NCI-H146 (cell line): ENCODE measurements around the gene STK10.
"Not testable (repeated sequence)": the region's sequence is repeated elsewhere in the genome, so short reads cannot be mapped to it uniquely, and the experiment has no call there.

ENCODE experiments used
- DNase-seq: peaks from one replicate; lab custom pipeline; 2025; lab: John Stamatoyannopoulos, UW

Gene STK10

GRCh38 chr5:172051643-172052339 is 136.2 kb downstream of the STK10 start:
- no peak for DNase-seq

GRCh38 chr5:172050080-172050479 is 137.9 kb downstream of the STK10 start:
- DNase-seq = no peak

GRCh38 chr5:172049226-172049796 is 138.7 kb downstream of the STK10 start:
- DNase-seq = no peak

DNA sequence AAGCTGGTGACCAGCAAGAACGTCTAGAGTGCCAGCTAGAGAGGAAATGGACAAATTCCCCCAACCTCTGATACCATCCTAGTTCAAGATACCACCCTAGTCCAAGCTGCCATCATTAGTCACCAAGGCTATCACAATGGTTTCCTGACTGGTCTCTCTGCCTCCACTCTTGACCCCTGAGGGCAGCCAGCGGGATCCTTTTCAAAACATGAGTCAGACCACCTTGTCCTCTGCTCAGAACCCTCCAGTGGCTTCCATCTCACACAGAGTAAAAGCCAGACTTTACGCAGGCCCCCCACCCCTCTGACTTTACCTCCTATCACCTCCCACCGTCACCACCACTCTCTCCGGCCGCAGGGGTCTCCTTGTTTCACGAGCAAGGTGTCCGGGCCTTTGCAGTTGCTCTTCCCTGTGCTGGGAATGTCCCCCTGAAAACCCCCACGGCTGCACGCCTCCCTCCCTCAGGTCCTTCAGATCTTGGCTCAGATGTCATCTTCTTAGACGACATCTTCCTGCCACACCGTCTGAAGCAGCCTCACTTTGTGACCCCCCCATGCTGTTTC is 139.4 kb downstream of the STK10 start:
- no peak for DNase-seq

GRCh38 chr5:172048170-172048422 is 139.9 kb downstream of the STK10 start:
- DNase-seq = no peak

GRCh38 chr5:172046593-172046992 is 141.4 kb downstream of the STK10 start:
- DNase-seq = no peak

DNA sequence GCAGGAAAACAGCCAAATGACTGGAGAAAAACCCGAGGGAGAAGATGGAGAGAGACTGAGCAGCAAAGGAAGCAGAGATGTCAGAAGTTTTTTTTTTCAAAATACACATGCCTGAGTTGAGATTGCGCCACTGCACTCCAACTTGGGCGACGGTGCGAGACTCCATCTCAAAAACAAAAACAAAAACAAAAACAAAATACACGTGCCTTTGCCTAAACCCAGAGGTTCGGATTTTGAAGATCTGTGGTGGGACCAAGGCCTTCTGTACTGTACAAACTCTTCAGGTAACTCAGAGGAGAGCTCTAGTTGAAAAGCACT is 142.8 kb downstream of the STK10 start:
- no peak for DNase-seq

- no peak for DNase-seq
These were observed 143.3 kb downstream of the STK10 start for GRCh38 chr5:172044631-172045314.

DNA sequence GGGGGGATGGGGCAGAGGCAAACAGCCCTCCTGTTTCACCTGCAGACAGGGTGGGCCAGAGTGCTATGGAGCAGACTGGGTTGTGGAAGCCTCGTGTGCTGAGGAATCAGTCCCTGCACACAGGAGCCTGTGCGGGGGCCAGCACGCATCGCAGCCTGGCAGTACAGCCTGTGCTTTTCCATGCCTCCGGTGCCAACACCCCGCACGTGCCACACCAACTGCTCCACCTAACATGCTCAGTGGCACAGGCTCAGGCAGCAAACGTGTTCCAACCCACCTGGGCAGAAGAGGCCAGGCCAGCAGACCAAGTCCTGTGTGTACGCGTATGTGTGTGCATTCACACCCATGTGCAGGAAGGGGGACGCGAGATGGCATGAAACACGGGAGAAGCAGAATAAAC is 144.2 kb downstream of the STK10 start:
- DNase-seq = no peak

GRCh38 chr5:172042183-172042582 is 145.8 kb downstream of the STK10 start:
- no peak for DNase-seq

DNA sequence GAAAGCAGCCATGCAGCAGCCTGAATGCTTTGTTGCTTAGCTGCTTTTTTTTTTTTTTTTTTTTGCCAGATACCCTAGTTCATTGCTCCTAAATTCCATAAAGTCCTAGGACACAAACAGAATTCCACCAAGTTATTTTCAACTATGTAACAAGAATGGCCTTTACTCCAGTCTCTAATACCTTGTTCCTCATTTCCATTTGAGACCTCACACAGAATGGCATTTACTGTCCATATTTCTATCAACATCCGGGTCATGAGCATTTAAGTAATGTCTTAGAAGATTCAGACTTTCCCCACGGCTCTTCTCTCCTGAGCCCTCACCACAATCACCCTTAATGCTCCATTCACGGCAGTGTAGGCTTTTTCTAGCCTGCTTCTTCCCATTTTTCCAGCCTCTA is 149.9 kb downstream of the STK10 start:
- DNase-seq = no peak

GRCh38 chr5:172035049-172035448 is 153.0 kb downstream of the STK10 start:
- no peak for DNase-seq

- DNase-seq = no peak
These were observed 156.0 kb downstream of the STK10 start for GRCh38 chr5:172031894-172032461.

DNA sequence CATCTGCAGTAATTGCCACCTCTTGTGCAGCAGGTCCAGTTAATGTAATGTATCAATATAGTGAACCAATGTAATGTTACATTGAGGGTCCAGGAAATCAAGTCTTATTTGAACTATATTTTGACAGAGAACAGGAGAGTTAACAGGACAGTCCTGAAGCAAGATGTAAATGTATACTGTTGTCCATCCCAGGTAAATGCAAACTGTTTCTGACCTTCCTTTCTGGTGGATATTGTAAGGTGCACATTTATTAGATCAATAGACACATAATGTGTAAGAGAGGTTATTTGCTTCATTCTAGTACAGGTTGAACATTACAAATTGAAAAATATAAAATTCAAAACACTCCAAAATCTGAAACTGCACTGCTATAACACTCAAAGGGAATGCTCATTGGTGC is 158.1 kb downstream of the STK10 start:
- no peak for DNase-seq

DNA sequence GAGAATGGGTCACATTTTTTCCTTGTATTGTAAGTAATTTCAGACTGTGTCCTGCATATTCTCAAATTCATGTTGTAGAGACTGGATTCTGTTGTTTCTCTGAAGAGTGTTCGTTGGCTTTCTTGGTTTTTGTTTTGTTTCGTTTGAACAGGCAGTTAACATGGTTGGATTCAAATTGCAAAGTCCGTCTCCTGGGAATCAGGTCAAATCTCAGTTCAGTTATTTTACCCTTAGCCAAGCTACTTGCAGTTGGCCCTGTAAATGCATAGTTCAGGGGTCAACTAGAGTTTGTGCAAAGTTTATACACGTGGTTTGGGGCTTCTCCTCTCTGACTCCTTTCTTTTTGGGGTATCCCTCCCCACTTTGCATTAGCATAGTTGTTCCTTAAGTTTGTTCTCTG is 159.9 kb downstream of the STK10 start:
- DNase-seq = no peak

- DNase-seq = not testable (repeated sequence)
These were observed 167.8 kb downstream of the STK10 start for GRCh38 chr5:172020110-172020786.

DNA sequence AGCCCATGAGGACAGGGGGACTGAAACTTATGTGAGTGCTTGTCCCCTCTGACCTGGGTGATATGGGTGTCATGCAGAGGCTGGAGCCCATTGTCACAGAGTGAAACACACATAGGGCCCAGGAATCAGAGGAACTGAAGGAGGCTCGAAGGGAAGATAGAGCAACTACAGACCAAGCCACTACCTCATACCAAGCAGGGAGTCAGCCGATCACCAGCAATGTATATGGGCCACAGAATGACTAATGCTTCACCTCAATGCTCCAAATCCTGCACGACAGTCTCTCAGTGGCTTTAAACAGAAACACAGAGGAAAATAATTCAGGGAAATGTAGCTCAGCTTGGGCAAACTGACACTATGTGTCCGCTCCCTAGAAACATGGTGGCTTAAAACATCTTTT is 172.7 kb downstream of the STK10 start:
- DNase-seq = no peak

- peak; percentile 35 for DNase-seq
These were observed 177.7 kb downstream of the STK10 start for GRCh38 chr5:172010278-172010677.

- DNase-seq = peak; percentile 72
These were observed 178.3 kb downstream of the STK10 start for GRCh38 chr5:172009536-172010270.

- no peak for DNase-seq
These were observed 179.3 kb downstream of the STK10 start for GRCh38 chr5:172008689-172009141.

- no peak for DNase-seq
These were observed 179.9 kb downstream of the STK10 start for GRCh38 chr5:172008111-172008455.
